ENCODE results near the gene PLXNA2.

- TF ChIP-seq, protein P1, sequence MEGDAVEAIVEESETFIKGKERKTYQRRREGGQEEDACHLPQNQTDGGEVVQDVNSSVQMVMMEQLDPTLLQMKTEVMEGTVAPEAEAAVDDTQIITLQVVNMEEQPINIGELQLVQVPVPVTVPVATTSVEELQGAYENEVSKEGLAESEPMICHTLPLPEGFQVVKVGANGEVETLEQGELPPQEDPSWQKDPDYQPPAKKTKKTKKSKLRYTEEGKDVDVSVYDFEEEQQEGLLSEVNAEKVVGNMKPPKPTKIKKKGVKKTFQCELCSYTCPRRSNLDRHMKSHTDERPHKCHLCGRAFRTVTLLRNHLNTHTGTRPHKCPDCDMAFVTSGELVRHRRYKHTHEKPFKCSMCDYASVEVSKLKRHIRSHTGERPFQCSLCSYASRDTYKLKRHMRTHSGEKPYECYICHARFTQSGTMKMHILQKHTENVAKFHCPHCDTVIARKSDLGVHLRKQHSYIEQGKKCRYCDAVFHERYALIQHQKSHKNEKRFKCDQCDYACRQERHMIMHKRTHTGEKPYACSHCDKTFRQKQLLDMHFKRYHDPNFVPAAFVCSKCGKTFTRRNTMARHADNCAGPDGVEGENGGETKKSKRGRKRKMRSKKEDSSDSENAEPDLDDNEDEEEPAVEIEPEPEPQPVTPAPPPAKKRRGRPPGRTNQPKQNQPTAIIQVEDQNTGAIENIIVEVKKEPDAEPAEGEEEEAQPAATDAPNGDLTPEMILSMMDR (IDR thresholded peaks at IDR 0.05; ENCODE audit: low read depth, low read length): no peak
- no peak for TF ChIP-seq EZH2phosphoT487 (IDR thresholded peaks at IDR 0.05; ENCODE audit: low read depth)
Observed at GRCh38 chr1:208074353-208074752, 169.8 kb downstream of the PLXNA2 start.
